VCaP (cell line): ENCODE results near the gene MYO5C.

Experiments used
- H3K27ac ChIP-seq: fragments of 450-650 bp; 2 replicates; pipeline ENCODE4 v1.5.1; 2017
- CTCF ChIP-seq: fragments of 450-650 bp; conservative IDR thresholded peaks from 2 replicates; pipeline ENCODE4 v1.5.1; 2017; ENCODE audit warnings: mild to moderate bottlenecking, moderate library complexity

Gene MYO5C

GRCh38 chr15:52155878-52156277 is 139.7 kb downstream of the MYO5C start:
- no peak for TF ChIP-seq CTCF
- H3K27ac ChIP-seq = no peak overlapping the region

GRCh38 chr15:52154896-52155865 is 140.4 kb downstream of the MYO5C start:
- no peak for TF ChIP-seq CTCF
- H3K27ac ChIP-seq = no peak overlapping the region

GRCh38 chr15:52153900-52154895 is 141.4 kb downstream of the MYO5C start:
- H3K27ac ChIP-seq = no peak overlapping the region
- TF ChIP-seq CTCF = no peak

- peak overlapping the region; percentile 33 for H3K27ac ChIP-seq
- TF ChIP-seq CTCF = no peak
These were observed 144.3 kb downstream of the MYO5C start for GRCh38 chr15:52151353-52151752.

GRCh38 chr15:52150871-52151270 is 144.7 kb downstream of the MYO5C start:
- peak overlapping the region; percentile 33; the same call in 1 of the 2 replicates for H3K27ac ChIP-seq
- no peak for TF ChIP-seq CTCF

GRCh38 chr15:52150043-52150825 is 145.4 kb downstream of the MYO5C start:
- H3K27ac ChIP-seq = no peak overlapping the region
- TF ChIP-seq CTCF = no peak
